ENCODE data around the gene YARS2. TPM values are rescaled to one million over a fixed set of nuclear protein-coding genes. Genes with fewer than 3 reads are reported as not detected.

Gene YARS2
- total RNA-seq, 2 experiments from 2014 or later: 29.3 to 31.8 TPM

- POLR2A ChIA-PET: no interaction called here
- H3K27ac Mint-ChIP-seq: no peak overlapping the region
- no peak overlapping the region for H3K4me3 Mint-ChIP-seq
- no peak for ATAC-seq
- H3K36me3 Mint-ChIP-seq (ENCODE audit: low read depth): peaks cover 17% of the 10 kb centered on the region
- H3K27me3 Mint-ChIP-seq: no peaks in the 10 kb centered on the region
- peaks cover 5% of the 10 kb centered on the region for H3K4me1 Mint-ChIP-seq (ENCODE audit: low read depth)
- intact Hi-C loops (cut with micrococcal nuclease): no loop called here
- DNase-seq: no peak
- CTCF ChIA-PET: no interaction called here
- TF ChIP-seq CTCF (IDR thresholded peaks at IDR 0.05): no peak
- H3K9me3 Mint-ChIP-seq: no peaks in the 10 kb centered on the region
Observed at GRCh38 chr12:32698285-32698684, 57.4 kb downstream of the YARS2 start.

DNA sequence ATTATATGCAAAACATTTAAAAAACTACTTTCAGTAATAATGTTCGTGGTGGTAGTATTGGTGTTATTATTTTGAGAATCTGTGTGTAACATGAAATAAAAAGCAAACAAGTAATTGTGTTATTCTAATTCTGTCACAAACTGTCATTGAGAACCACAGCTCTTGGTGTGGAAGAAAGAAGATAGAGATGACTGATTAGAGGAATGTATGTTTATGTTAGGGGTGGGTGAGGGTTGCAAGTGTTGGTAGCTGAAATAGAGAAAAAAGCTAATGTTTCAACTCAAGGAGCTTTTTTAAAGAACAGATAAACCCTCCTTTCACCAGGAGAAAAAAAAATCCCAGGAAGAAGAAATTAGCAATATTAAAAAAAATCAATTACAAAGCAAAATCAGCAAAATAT is 58.3 kb downstream of the YARS2 start:
- DNase-seq: no peak

More for the DNA sequence above, 58.3 kb downstream of the YARS2 start:
- peaks cover 13% of the 10 kb centered on the region for H3K36me3 Mint-ChIP-seq (ENCODE audit: low read depth)
- no peak overlapping the region for H3K27ac Mint-ChIP-seq
- ChIA-PET CTCF (no interaction called here), POLR2A (interaction anchor here (1.3 kb wide), 1 partner anchor 16 kb away, joined by 3 read pairs; no protein-coding TSS in a partner anchor)
- peaks cover 9% of the 10 kb centered on the region for H3K4me1 Mint-ChIP-seq (ENCODE audit: low read depth)
- no peak overlapping the region for H3K4me3 Mint-ChIP-seq
- ATAC-seq: no peak
- no peak for TF ChIP-seq CTCF (IDR thresholded peaks at IDR 0.05)
- intact Hi-C loops (cut with micrococcal nuclease): no loop called here
- H3K9me3 Mint-ChIP-seq: no peaks in the 10 kb centered on the region
- H3K27me3 Mint-ChIP-seq: no peaks in the 10 kb centered on the region

Other genes with a start within 250 kb of the YARS2 start
- 10 to 100 TPM; 56.9 to 68.3 TPM for gene DNM1L, start 76.6 kb downstream of the YARS2 start, total RNA-seq
- under 1 TPM; 0.13 to 0.23 TPM for gene PKP2, start 140.9 kb upstream of the YARS2 start, total RNA-seq